ENCODE data around the gene NCS1. TPM values are rescaled to one million over a fixed set of nuclear protein-coding genes. Genes with fewer than 3 reads are reported as not detected.

The NCS1 gene
- total RNA-seq, 1 donor from 2014 or later = 32.8 TPM

DNA sequence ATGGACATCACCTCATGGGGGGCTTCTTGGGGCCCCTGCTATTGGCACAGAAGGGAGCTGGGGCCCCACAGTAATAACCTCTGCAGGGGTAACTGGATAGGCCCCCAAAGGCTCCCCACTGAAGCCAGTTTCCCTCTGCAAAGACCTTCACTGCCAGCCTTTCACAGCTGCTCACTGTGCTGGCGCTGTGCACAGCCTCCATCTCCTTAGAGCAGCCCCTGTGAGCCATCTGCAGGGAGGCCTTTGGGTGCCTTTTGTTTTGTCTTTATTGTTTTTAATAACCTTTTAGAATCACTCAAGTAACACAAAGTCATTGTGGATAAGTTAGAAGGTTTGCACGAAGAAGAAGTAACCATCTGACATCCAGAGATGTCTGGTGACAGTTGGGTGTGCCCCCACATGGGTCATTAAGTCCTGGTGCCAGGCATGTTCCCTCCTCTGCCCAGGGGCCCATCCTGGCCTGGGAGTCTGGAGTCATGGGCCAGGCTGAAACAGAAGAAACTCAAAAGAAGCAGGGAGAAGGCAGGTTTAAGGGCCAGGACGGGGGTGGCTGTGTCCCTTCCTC lies 42.7 kb downstream of the NCS1 start:
- no peak for DNase-seq (ENCODE audit: extremely low spot score, unreplicated experiment)
- H3K27me3 Mint-ChIP-seq = no peaks in the 10 kb centered on the region
- H3K36me3 Mint-ChIP-seq = no peaks in the 10 kb centered on the region
- H3K4me3 Mint-ChIP-seq = no peak overlapping the region
- TF ChIP-seq, protein P1, sequence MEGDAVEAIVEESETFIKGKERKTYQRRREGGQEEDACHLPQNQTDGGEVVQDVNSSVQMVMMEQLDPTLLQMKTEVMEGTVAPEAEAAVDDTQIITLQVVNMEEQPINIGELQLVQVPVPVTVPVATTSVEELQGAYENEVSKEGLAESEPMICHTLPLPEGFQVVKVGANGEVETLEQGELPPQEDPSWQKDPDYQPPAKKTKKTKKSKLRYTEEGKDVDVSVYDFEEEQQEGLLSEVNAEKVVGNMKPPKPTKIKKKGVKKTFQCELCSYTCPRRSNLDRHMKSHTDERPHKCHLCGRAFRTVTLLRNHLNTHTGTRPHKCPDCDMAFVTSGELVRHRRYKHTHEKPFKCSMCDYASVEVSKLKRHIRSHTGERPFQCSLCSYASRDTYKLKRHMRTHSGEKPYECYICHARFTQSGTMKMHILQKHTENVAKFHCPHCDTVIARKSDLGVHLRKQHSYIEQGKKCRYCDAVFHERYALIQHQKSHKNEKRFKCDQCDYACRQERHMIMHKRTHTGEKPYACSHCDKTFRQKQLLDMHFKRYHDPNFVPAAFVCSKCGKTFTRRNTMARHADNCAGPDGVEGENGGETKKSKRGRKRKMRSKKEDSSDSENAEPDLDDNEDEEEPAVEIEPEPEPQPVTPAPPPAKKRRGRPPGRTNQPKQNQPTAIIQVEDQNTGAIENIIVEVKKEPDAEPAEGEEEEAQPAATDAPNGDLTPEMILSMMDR (conservative IDR thresholded peaks at IDR 0.05) = no peak
- H3K9me3 Mint-ChIP-seq = no peaks in the 10 kb centered on the region
- peak overlapping the region; percentile 78 for H3K27ac Mint-ChIP-seq
- H3K4me1 Mint-ChIP-seq (ENCODE audit: unreplicated experiment) = peaks cover 26% of the 10 kb centered on the region

DNA sequence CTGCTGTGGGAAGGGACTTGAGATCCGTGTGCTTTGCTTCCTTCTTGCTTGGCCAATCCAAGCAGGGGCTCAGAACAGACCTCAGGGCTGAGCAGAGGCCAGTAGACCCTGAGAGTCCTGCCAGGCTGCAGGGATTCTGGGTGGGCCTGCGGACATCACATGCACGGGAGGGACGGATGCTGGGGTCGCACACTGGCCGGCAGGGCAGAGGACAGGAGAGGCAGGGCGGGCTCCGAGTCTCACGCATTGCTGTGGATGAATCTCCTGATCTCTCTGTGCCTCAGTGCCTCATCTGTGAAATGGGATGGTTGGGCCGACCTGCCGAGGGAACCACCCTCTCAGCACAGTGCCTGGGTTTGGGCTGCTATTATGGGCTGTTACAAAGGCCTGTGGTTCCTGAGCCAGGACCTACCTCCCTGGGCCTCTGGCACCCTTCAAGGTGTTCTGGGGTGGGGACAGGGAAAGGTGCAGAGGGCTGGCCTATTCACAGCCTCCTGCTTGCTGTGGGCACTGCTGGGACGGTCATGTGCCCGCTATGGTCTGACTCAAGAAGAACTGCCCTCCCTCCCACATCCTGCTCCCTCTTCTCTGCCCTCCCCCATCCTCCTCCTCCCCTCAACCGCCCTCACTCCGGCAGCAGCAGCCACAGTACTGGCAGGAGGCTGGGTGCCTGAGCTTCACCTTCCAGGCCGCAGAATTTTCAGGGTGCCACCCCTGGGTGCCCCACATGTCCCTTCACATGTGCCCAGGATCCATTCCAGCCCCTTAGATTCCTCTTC lies 43.3 kb downstream of the NCS1 start:
- Mint-ChIP-seq H3K9me3 (no peaks in the 10 kb centered on the region), H3K36me3 (no peaks in the 10 kb centered on the region), H3K4me3 (no peak overlapping the region), H3K27me3 (no peaks in the 10 kb centered on the region), H3K4me1 (ENCODE audit: unreplicated experiment) (peaks cover 31% of the 10 kb centered on the region), H3K27ac (no peak overlapping the region)
- TF ChIP-seq, protein P1 (conservative IDR thresholded peaks at IDR 0.05) = no peak
- no peak for DNase-seq (ENCODE audit: extremely low spot score, unreplicated experiment)

DNA sequence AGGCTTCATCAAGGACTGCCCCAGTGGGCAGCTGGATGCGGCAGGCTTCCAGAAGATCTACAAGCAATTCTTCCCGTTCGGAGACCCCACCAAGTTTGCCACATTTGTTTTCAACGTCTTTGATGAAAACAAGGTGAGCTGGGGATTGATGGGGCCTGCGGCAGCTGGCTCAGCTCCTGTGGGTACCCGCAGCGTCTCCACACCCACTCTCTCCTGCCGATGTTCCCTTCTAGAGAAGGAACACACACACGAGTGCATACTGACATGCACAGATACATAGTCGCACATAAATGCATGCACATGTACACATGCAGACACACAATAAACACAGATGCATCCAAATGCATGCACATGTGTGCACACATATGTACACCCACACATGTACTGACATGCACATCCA lies 45.6 kb downstream of the NCS1 start:
- Mint-ChIP-seq H3K4me3 (no peak overlapping the region), H3K9me3 (no peaks in the 10 kb centered on the region), H3K36me3 (no peaks in the 10 kb centered on the region), H3K4me1 (ENCODE audit: unreplicated experiment) (peaks cover 32% of the 10 kb centered on the region), H3K27ac (no peak overlapping the region), H3K27me3 (no peaks in the 10 kb centered on the region)
- TF ChIP-seq, protein P1 (conservative IDR thresholded peaks at IDR 0.05) = no peak
- DNase-seq (ENCODE audit: extremely low spot score, unreplicated experiment) = no peak

DNA sequence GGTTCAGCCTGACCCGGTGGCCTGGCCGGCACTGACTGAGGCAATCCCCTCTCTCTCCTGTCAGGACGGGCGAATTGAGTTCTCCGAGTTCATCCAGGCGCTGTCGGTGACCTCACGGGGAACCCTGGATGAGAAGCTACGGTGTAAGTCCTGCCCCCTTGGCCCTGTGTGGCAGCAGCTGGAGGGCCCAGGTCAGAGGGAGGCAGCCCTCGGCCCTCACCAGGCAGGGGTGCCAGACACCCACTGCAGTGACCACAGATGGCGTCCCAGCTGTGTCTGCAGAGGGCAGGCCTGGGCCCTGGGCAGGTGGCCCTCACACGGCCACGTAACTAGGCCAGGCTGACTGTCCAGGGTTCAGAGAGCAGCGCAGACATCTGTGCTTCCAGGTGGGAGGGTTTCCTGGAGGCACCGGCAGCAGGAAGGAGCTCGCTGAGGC lies 47.5 kb downstream of the NCS1 start:
- no peak overlapping the region for H3K27ac Mint-ChIP-seq
- DNase-seq (ENCODE audit: extremely low spot score, unreplicated experiment) = no peak
- TF ChIP-seq, protein P1 (conservative IDR thresholded peaks at IDR 0.05) = no peak
- peaks cover 24% of the 10 kb centered on the region for H3K4me1 Mint-ChIP-seq (ENCODE audit: unreplicated experiment)
- no peaks in the 10 kb centered on the region for H3K9me3 Mint-ChIP-seq
- no peaks in the 10 kb centered on the region for H3K27me3 Mint-ChIP-seq
- no peaks in the 10 kb centered on the region for H3K36me3 Mint-ChIP-seq
- H3K4me3 Mint-ChIP-seq = no peak overlapping the region

DNA sequence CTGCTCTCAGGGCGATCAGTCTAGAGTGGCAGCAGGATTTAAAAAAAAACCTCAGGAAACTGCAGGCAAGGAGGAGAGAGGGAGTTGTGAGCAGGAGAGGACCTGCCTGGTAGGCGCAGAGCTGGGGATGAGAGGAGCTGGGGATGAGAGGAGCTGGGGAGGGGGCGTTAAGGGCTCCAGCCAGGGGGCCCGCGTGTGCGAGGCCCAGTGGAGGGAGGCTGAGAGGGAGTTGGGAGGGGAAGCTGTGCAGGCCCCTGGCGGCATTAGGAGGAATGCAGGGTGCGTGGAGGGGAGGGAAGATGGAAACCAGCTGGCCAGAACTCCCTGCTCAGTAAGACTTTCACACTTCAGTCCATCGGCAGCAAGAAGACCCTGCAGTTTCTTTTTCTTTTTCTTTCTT lies 48.1 kb downstream of the NCS1 start:
- Mint-ChIP-seq H3K9me3 (no peaks in the 10 kb centered on the region), H3K4me3 (peak overlapping the region; percentile 36), H3K36me3 (no peaks in the 10 kb centered on the region), H3K27me3 (no peaks in the 10 kb centered on the region), H3K27ac (no peak overlapping the region), H3K4me1 (ENCODE audit: unreplicated experiment) (peaks cover 17% of the 10 kb centered on the region)
- DNase-seq (ENCODE audit: extremely low spot score, unreplicated experiment) = no peak
- TF ChIP-seq, protein P1 (conservative IDR thresholded peaks at IDR 0.05) = peak; percentile 50
